DND-41 (cell line): ENCODE data around the gene ZSCAN12.
"Not testable (repeated sequence)": the region's sequence is repeated elsewhere in the genome, so short reads cannot be mapped to it uniquely, and the experiment has no call there.

ENCODE experiments used
- ATAC-seq: fragments of 200-7000 bp; cut with Tn5 transposase; 3 replicates; pipeline ENCODE4 v1.9.1; 2021; ENCODE audit warnings: low read depth; ENCODE audit not compliant: insufficient read depth
- DNase-seq: peaks from one replicate; pipeline ENCODE4 v3.0.0-alpha.2; 2020
- H2AFZ ChIP-seq: 2 replicates; pipeline ENCODE4 v1.6.0; 2012; ENCODE audit warnings: low read depth, low read length
- H3K27ac ChIP-seq: 2 replicates; pipeline ENCODE4 v1.5.1; 2012; ENCODE audit warnings: low read length, inconsistent platforms
- H3K27me3 ChIP-seq: fragments of 200-600 bp; sonication (generic); 2 replicates; pipeline ENCODE4 v1.6.0; 2012; ENCODE audit warnings: low read length, mild to moderate bottlenecking, inconsistent platforms; ENCODE audit not compliant: insufficient read depth, poor library complexity
- H3K36me3 ChIP-seq: 2 replicates; pipeline ENCODE4 v1.5.1; 2012; ENCODE audit warnings: low read length, inconsistent platforms; ENCODE audit not compliant: insufficient read depth
- H3K4me1 ChIP-seq: 2 replicates; pipeline ENCODE4 v1.5.1; 2012; ENCODE audit warnings: mild to moderate bottlenecking, low read length; ENCODE audit not compliant: insufficient read depth
- H3K4me2 ChIP-seq: 2 replicates; pipeline ENCODE4 v1.6.0; 2012; ENCODE audit warnings: mild to moderate bottlenecking, moderate library complexity, low read length, inconsistent platforms; ENCODE audit not compliant: insufficient read depth
- H3K4me3 ChIP-seq, 2 experiments: fragments of 200-600 bp in 1 of 2; shearing (Covaris generic) in 1 of 2; 2 replicates each; pipeline ENCODE4 v1.5.1; 2012 to 2016; ENCODE audit warnings: inconsistent platforms in 2 of 2, low read length in 2 of 2, mild to moderate bottlenecking in 2 of 2, low read depth in 1 of 2, moderate library complexity in 1 of 2
- H3K79me2 ChIP-seq: 2 replicates; pipeline ENCODE4 v1.6.0; 2012; ENCODE audit warnings: low read length, inconsistent platforms; ENCODE audit not compliant: insufficient read depth
- H3K9ac ChIP-seq: 2 replicates; pipeline ENCODE4 v1.6.0; 2012; ENCODE audit warnings: low read depth, mild to moderate bottlenecking, inconsistent platforms, low read length, moderate library complexity
- H3K9me3 ChIP-seq: 2 replicates; pipeline ENCODE4 v1.5.1; 2012; ENCODE audit warnings: low read length, moderate library complexity, mild to moderate bottlenecking, inconsistent platforms; ENCODE audit not compliant: insufficient read depth, severe bottlenecking
- H4K20me1 ChIP-seq: 2 replicates; pipeline ENCODE4 v1.6.0; 2012; ENCODE audit warnings: low read length; ENCODE audit not compliant: insufficient read depth
- EZH2 ChIP-seq: IDR thresholded peaks from 3 replicates; pipeline ENCODE4 v1.6.1; 2012; ENCODE audit warnings: borderline replicate concordance, low read depth, mild to moderate bottlenecking, moderate library complexity, low read length, inconsistent platforms; ENCODE audit not compliant: severe bottlenecking
- TF ChIP-seq, protein P1 (sequence below): IDR thresholded peaks from 2 replicates; pipeline ENCODE4 v1.5.1; 2012; ENCODE audit warnings: borderline replicate concordance, low read length, moderate library complexity, mild to moderate bottlenecking; ENCODE audit not compliant: poor library complexity, severe bottlenecking; ENCODE audit errors: extremely low read depth

ZSCAN12 gene

DNA sequence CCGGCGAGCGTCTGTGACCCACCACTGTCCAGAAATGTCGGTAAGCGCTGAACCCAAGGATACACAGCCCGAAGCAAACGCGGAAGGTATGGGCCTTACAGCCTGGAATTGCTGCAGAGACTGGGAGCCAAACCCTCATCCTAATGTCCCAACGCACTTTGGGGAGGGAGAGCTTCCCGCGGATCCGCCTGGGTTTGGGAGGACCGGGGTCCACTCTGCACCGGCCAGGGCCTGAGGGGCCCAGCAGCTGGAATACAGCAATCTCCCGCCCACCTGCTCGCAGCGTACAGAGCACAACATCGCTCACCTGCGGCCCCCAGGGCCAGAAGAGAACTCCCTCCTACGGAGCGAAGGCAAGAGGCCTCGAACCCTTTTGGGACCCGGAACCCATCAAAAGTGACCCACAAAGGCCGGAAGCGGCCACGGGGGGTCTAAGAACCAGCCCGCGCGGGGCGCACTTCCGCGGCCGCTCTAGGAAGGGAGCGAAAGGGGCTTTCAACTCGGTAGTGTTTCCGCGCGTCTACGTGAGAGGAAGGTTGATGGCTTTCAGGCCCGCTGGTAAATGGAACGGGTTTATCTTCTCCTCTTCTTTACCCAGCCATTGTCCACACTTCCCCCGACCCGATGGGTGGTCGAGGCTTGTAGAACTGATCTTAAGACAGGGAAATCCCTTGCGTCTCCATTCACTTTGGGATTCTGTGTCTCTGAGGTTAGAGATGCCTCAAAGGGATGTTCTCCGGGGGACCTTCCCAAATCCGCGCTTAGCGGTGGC, at the start of gene ZSCAN12:
Gene ZSCAN12 (minus strand): TSS at position 398 of the 772 bp plus-strand sequence. CDS start 1,342 bp downstream, outside the sequence.
- Histone ChIP-seq H2AFZ (peak within 1 kb of the TSS; percentile 100), H3K27ac (peak within 1 kb of the TSS; percentile 97), H3K4me2 (peak within 1 kb of the TSS; percentile 74)

DNA sequence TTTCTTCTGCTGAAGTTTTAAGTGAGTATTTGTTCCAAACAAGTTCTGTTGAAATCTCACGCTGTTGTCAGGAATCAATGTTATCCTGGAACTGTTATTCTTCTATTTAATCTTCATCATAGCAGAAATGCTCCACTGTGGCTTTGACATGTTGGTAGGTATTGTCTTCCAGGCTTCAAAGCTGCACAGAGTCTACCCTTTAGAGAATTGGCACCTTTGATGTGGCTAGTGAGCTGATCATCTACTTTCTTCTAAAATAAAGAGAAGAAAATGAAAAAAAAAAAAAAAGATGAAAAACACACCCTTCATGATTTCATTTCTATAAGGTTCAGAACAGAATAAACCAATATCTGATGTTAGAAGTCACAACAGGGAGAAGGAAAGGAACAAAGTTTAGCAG, 49.5 kb upstream of the ZSCAN12 start:
- Histone ChIP-seq H3K36me3 (no peaks in the 10 kb centered on the region), H3K79me2 (no peaks in the 10 kb centered on the region), H3K4me1 (peaks cover 2% of the 10 kb centered on the region), H3K27ac (no peak overlapping the region), H3K27me3 (peaks cover 2% of the 10 kb centered on the region), H3K9ac (no peak overlapping the region), H3K9me3 (no peaks in the 10 kb centered on the region), H3K4me3 (no peak overlapping the region), H3K4me2 (no peak overlapping the region), H4K20me1 (no peaks in the 10 kb centered on the region), H2AFZ (no peak overlapping the region)
- DNase-seq = peak; percentile 42
- ATAC-seq = peak; percentile 94
- TF ChIP-seq EZH2 = no peak
- TF ChIP-seq, protein P1, sequence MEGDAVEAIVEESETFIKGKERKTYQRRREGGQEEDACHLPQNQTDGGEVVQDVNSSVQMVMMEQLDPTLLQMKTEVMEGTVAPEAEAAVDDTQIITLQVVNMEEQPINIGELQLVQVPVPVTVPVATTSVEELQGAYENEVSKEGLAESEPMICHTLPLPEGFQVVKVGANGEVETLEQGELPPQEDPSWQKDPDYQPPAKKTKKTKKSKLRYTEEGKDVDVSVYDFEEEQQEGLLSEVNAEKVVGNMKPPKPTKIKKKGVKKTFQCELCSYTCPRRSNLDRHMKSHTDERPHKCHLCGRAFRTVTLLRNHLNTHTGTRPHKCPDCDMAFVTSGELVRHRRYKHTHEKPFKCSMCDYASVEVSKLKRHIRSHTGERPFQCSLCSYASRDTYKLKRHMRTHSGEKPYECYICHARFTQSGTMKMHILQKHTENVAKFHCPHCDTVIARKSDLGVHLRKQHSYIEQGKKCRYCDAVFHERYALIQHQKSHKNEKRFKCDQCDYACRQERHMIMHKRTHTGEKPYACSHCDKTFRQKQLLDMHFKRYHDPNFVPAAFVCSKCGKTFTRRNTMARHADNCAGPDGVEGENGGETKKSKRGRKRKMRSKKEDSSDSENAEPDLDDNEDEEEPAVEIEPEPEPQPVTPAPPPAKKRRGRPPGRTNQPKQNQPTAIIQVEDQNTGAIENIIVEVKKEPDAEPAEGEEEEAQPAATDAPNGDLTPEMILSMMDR = no peak

More for the DNA sequence above, at the start of gene ZSCAN12:
- TF ChIP-seq, protein P1 = peak; percentile 80
- TF ChIP-seq EZH2 = no peak
- Histone ChIP-seq H3K79me2 (peaks cover 51% of the 10 kb centered on the region), H3K4me1 (peaks cover 48% of the 10 kb centered on the region), H3K9ac (peak within 1 kb of the TSS; percentile 98), H3K9me3 (no peaks in the 10 kb centered on the region), H3K27me3 (no peaks in the 10 kb centered on the region), H4K20me1 (peaks cover 17% of the 10 kb centered on the region), H3K4me3 (peak within 1 kb of the TSS; percentile 96 to 98), H3K36me3 (peaks cover 41% of the 10 kb centered on the region)
- ATAC-seq (peak; percentile 93), DNase-seq (peak; percentile 90)

GRCh38 chr6:28447512-28447906, 48.0 kb upstream of the ZSCAN12 start:
- not testable (repeated sequence) for DNase-seq, ATAC-seq, H3K4me3 ChIP-seq, H3K36me3 ChIP-seq, H3K27ac ChIP-seq, H4K20me1 ChIP-seq, H3K27me3 ChIP-seq, H3K79me2 ChIP-seq, H2AFZ ChIP-seq, H3K9me3 ChIP-seq, H3K4me2 ChIP-seq, H3K9ac ChIP-seq
- peaks cover 14% of the 10 kb centered on the region for H3K4me1 ChIP-seq

GRCh38 chr6:28446818-28447511, 47.4 kb upstream of the ZSCAN12 start:
- Histone ChIP-seq H3K9ac (no peak overlapping the region), H3K36me3 (no peaks in the 10 kb centered on the region), H3K27me3 (no peaks in the 10 kb centered on the region), H2AFZ (no peak overlapping the region), H3K4me2 (no peak overlapping the region), H3K79me2 (peaks cover 3% of the 10 kb centered on the region), H3K9me3 (no peaks in the 10 kb centered on the region), H3K4me1 (peaks cover 20% of the 10 kb centered on the region), H4K20me1 (no peaks in the 10 kb centered on the region), H3K27ac (no peak overlapping the region), H3K4me3 (no peak overlapping the region)
- TF ChIP-seq, protein P1 = no peak
- no peak for TF ChIP-seq EZH2
- ATAC-seq (no peak), DNase-seq (no peak)

GRCh38 chr6:28444759-28445158, 45.2 kb upstream of the ZSCAN12 start:
- Histone ChIP-seq H2AFZ (peak overlapping the region; percentile 75), H3K4me1 (peaks cover 22% of the 10 kb centered on the region)
- H3K36me3 ChIP-seq, H3K4me3 ChIP-seq, H3K9me3 ChIP-seq, H4K20me1 ChIP-seq, H3K9ac ChIP-seq, H3K4me2 ChIP-seq, H3K27me3 ChIP-seq, H3K79me2 ChIP-seq, H3K27ac ChIP-seq, ATAC-seq: not testable (repeated sequence)
- DNase-seq = peak; percentile 47
